ENCODE results near the gene GPS2. TPM values are rescaled to one million over a fixed set of nuclear protein-coding genes. Genes with fewer than 3 reads are reported as not detected.
A peak's percentile ranks its signal among the peaks of the same experiment; 100 is the strongest.

The GPS2 gene
- total and polyA plus RNA-seq, 7 experiments from 2014 or later: 72.6 to 145 (median 107) TPM

- Histone ChIP-seq H3K27me3 (ENCODE audit: control insufficient read depth in 2 of 2, insufficient read depth in 2 of 2, low read length in 2 of 2) (no peaks in the 10 kb centered on the region), H3K9me3 (ENCODE audit: control insufficient read depth in 2 of 3, low read length in 3 of 3) (no peaks in the 10 kb centered on the region), H3K36me3 (ENCODE audit: control insufficient read depth in 2 of 3, insufficient read depth in 3 of 3, low read length in 3 of 3) (peaks cover 0 to 19% (median 0%) of the 10 kb centered on the region in 3 experiments), H3K27ac (ENCODE audit: low read depth, low read length) (peak overlapping the region; percentile 88), H3K4me3 (ENCODE audit: low read length) (peak overlapping the region; percentile 95), H3K4me1 (ENCODE audit: control insufficient read depth in 2 of 2, insufficient read depth in 2 of 2, low read length in 2 of 2) (peaks cover 20 to 46% of the 10 kb centered on the region in 2 donors)
- ChIA-PET POLR2A (interaction anchor here (1.0 to 22.8 kb wide), 6 partner anchors 10 to 25 kb away, joined by 5 to 336 read pairs (median 12); partner anchors contain the start of genes EIF5A and GPS2), CTCF (interaction anchor here (1.4 to 2.8 kb wide), 2 partner anchors 14 to 25 kb away, joined by 5 to 11 read pairs; partner anchors contain the start of gene TMEM95)
- Mint-ChIP-seq H3K27me3 (no peaks in the 10 kb centered on the region), H3K4me3 (peak overlapping the region in 7 of 10 donors; percentile 89 to 100 (median 96)), H3K36me3 (peaks cover 0 to 6% (median 0%) of the 10 kb centered on the region in 5 donors), H3K9me3 (peaks cover 0 to 6% (median 0%) of the 10 kb centered on the region in 11 donors), H3K27ac (peak overlapping the region in 7 of 9 donors; percentile 8 to 99 (median 95)), H3K4me1 (peaks cover 39 to 72% (median 56%) of the 10 kb centered on the region in 7 donors)
- DNase-seq: no peak
- no peak for ATAC-seq
- intact Hi-C loops (cut with micrococcal nuclease): no loop called here
Measured at GRCh38 chr17:7330638-7331015, 15.5 kb upstream of the GPS2 start.

- Mint-ChIP-seq H3K36me3 (peaks cover 0 to 6% (median 0%) of the 10 kb centered on the region in 5 donors), H3K4me3 (peak overlapping the region; percentile 89 to 100 (median 96)), H3K27me3 (no peaks in the 10 kb centered on the region), H3K4me1 (peaks cover 34 to 67% (median 51%) of the 10 kb centered on the region in 7 donors), H3K27ac (peak overlapping the region; percentile 93 to 99 (median 97)), H3K9me3 (peaks cover 0 to 6% (median 0%) of the 10 kb centered on the region in 11 donors)
- H3K27me3 ChIP-seq (ENCODE audit: control insufficient read depth in 2 of 2, insufficient read depth in 2 of 2, low read length in 2 of 2): no peaks in the 10 kb centered on the region
- no peaks in the 10 kb centered on the region for H3K9me3 ChIP-seq (ENCODE audit: control insufficient read depth in 2 of 3, low read length in 3 of 3)
- peak; percentile 76 for ATAC-seq
- CTCF ChIA-PET: interaction anchor here (0.6 to 2.8 kb wide), 14 partner anchors 10 to 245 kb away, joined by 3 to 11 read pairs (median 4); partner anchors contain the start of gene TMEM95
- peak overlapping the region; percentile 88 for H3K27ac ChIP-seq (ENCODE audit: low read depth, low read length)
- DNase-seq: peak in 6 of 9 donors; percentile 60 to 87 (median 84)
- intact Hi-C loops (cut with micrococcal nuclease): loop anchor here (1.0 to 5.0 kb wide), 10 partner anchors 7 to 357 kb away; partner anchors contain the start of genes EIF5A (in 2 of the 2), GPS2 (in 2 of the 2), TMEM102 (in 2 of the 2) and PHF23 (in 1 of the 2)
- H3K4me1 ChIP-seq (ENCODE audit: control insufficient read depth in 2 of 2, insufficient read depth in 2 of 2, low read length in 2 of 2): peaks cover 15 to 41% of the 10 kb centered on the region in 2 donors
- POLR2A ChIA-PET: interaction anchor here (0.6 to 22.8 kb wide), 26 partner anchors 9 to 357 kb away, joined by 3 to 336 read pairs (median 6); partner anchors contain the start of genes EIF5A, GPS2, MPDU1 and POLR2A
- peak overlapping the region; percentile 95 for H3K4me3 ChIP-seq (ENCODE audit: low read length)
- peaks cover 0 to 24% (median 0%) of the 10 kb centered on the region in 3 experiments for H3K36me3 ChIP-seq (ENCODE audit: control insufficient read depth in 2 of 3, insufficient read depth in 3 of 3, low read length in 3 of 3)
Measured at GRCh38 chr17:7329997-7330637, 15.0 kb upstream of the GPS2 start.

GRCh38 chr17:7329374-7329996 lies 14.3 kb upstream of the GPS2 start:
- Histone ChIP-seq H3K4me1 (ENCODE audit: control insufficient read depth in 2 of 2, insufficient read depth in 2 of 2, low read length in 2 of 2) (peaks cover 15 to 36% of the 10 kb centered on the region in 2 donors), H3K27ac (ENCODE audit: low read depth, low read length) (peak overlapping the region; percentile 88), H3K9me3 (ENCODE audit: control insufficient read depth in 2 of 3, low read length in 3 of 3) (no peaks in the 10 kb centered on the region), H3K36me3 (ENCODE audit: control insufficient read depth in 2 of 3, insufficient read depth in 3 of 3, low read length in 3 of 3) (peaks cover 0 to 30% (median 0%) of the 10 kb centered on the region in 3 experiments), H3K27me3 (ENCODE audit: control insufficient read depth in 2 of 2, insufficient read depth in 2 of 2, low read length in 2 of 2) (no peaks in the 10 kb centered on the region), H3K4me3 (ENCODE audit: low read length) (peak overlapping the region; percentile 95)
- H3K27me3 Mint-ChIP-seq: no peaks in the 10 kb centered on the region
- intact Hi-C loops (cut with micrococcal nuclease): loop anchor here (1.0 to 5.0 kb wide), 10 partner anchors 8 to 358 kb away; partner anchors contain the start of genes EIF5A (in 2 of the 2), GPS2 (in 2 of the 2), TMEM102 (in 2 of the 2) and PHF23 (in 1 of the 2)
- peaks cover 0 to 6% (median 0%) of the 10 kb centered on the region in 11 donors for H3K9me3 Mint-ChIP-seq
- DNase-seq: peak; percentile 84 to 98 (median 98)
- CTCF ChIA-PET: interaction anchor here (0.6 to 2.8 kb wide), 14 partner anchors 9 to 246 kb away, joined by 3 to 11 read pairs (median 4); partner anchors contain the start of gene TMEM95
- POLR2A ChIA-PET: interaction anchor here (0.6 to 22.8 kb wide), 27 partner anchors 9 to 357 kb away, joined by 3 to 336 read pairs (median 5); partner anchors contain the start of genes EIF5A, GPS2, MPDU1 and POLR2A
- peak overlapping the region; percentile 89 to 100 (median 96) for H3K4me3 Mint-ChIP-seq
- ATAC-seq: peak; percentile 91
- H3K4me1 Mint-ChIP-seq: peaks cover 29 to 61% (median 44%) of the 10 kb centered on the region in 7 donors
- H3K36me3 Mint-ChIP-seq: peaks cover 0 to 6% (median 0%) of the 10 kb centered on the region in 5 donors
- H3K27ac Mint-ChIP-seq: peak overlapping the region; percentile 93 to 99 (median 97)

- peaks cover 23 to 63% (median 43%) of the 10 kb centered on the region in 7 donors for H3K4me1 Mint-ChIP-seq
- H3K4me3 ChIP-seq (ENCODE audit: low read length): peak within 1 kb of the TSS; percentile 95
- ATAC-seq: peak; percentile 63
- peak within 1 kb of the TSS; percentile 88 for H3K27ac ChIP-seq (ENCODE audit: low read depth, low read length)
- H3K4me1 ChIP-seq (ENCODE audit: control insufficient read depth in 2 of 2, insufficient read depth in 2 of 2, low read length in 2 of 2): peaks cover 15 to 33% of the 10 kb centered on the region in 2 donors
- no peaks in the 10 kb centered on the region for H3K9me3 ChIP-seq (ENCODE audit: control insufficient read depth in 2 of 3, low read length in 3 of 3)
- no peaks in the 10 kb centered on the region for H3K27me3 Mint-ChIP-seq
- H3K9me3 Mint-ChIP-seq: peaks cover 0 to 6% (median 0%) of the 10 kb centered on the region in 11 donors
- no peaks in the 10 kb centered on the region for H3K27me3 ChIP-seq (ENCODE audit: control insufficient read depth in 2 of 2, insufficient read depth in 2 of 2, low read length in 2 of 2)
- peak within 1 kb of the TSS; percentile 93 to 99 (median 97) for H3K27ac Mint-ChIP-seq
- peak within 1 kb of the TSS; percentile 89 to 100 (median 96) for H3K4me3 Mint-ChIP-seq
- H3K36me3 ChIP-seq (ENCODE audit: control insufficient read depth in 2 of 3, insufficient read depth in 3 of 3, low read length in 3 of 3): peaks cover 0 to 36% (median 0%) of the 10 kb centered on the region in 3 experiments
- DNase-seq: peak in 2 of 9 donors; percentile 37 to 39
- ChIA-PET CTCF (interaction anchor here (0.7 to 2.8 kb wide), 9 partner anchors 15 to 109 kb away, joined by 3 to 11 read pairs (median 4); partner anchors contain the start of genes ACADVL and TMEM95), POLR2A (interaction anchor here (0.6 to 22.8 kb wide), 20 partner anchors 8 to 358 kb away, joined by 3 to 336 read pairs (median 6); partner anchors contain the start of genes EIF5A, GPS2, SLC16A13 and TMEM102)
- intact Hi-C loops (cut with micrococcal nuclease): loop anchor here (1.0 to 5.0 kb wide), 10 partner anchors 8 to 358 kb away; partner anchors contain the start of genes EIF5A (in 2 of the 2), GPS2 (in 2 of the 2), TMEM102 (in 2 of the 2) and PHF23 (in 1 of the 2)
- peaks cover 0 to 6% (median 0%) of the 10 kb centered on the region in 5 donors for H3K36me3 Mint-ChIP-seq
Measured at GRCh38 chr17:7328840-7329373, 13.7 kb upstream of the GPS2 start, which contains the start of gene NEURL4. Gene NEURL4, minus strand, starts transcription at chr17:7329335. Its CDS starts 23 bp downstream, at chr17:7329312.

- Histone ChIP-seq H3K27ac (ENCODE audit: low read depth, low read length) (peak overlapping the region; percentile 88), H3K36me3 (ENCODE audit: control insufficient read depth in 2 of 3, insufficient read depth in 3 of 3, low read length in 3 of 3) (peaks cover 1 to 45% (median 7%) of the 10 kb centered on the region in 3 experiments), H3K4me3 (ENCODE audit: low read length) (no peak overlapping the region), H3K27me3 (ENCODE audit: control insufficient read depth in 2 of 2, insufficient read depth in 2 of 2, low read length in 2 of 2) (no peaks in the 10 kb centered on the region), H3K4me1 (ENCODE audit: control insufficient read depth in 2 of 2, insufficient read depth in 2 of 2, low read length in 2 of 2) (peaks cover 15 to 27% of the 10 kb centered on the region in 2 donors), H3K9me3 (ENCODE audit: control insufficient read depth in 2 of 3, low read length in 3 of 3) (no peaks in the 10 kb centered on the region)
- ChIA-PET POLR2A (interaction anchor here (1.6 to 22.8 kb wide), 4 partner anchors 9 to 23 kb away, joined by 9 to 336 read pairs (median 13); partner anchors contain the start of genes ACAP1, EIF5A and GPS2), CTCF (interaction anchor here (1.9 to 2.8 kb wide), 4 partner anchors 8 to 108 kb away, joined by 5 to 16 read pairs (median 11); partner anchors contain the start of genes ACAP1 and TMEM95)
- Mint-ChIP-seq H3K4me1 (peaks cover 18 to 61% (median 38%) of the 10 kb centered on the region in 7 donors), H3K27ac (peak overlapping the region; percentile 78 to 99 (median 95)), H3K9me3 (peaks cover 0 to 6% (median 0%) of the 10 kb centered on the region in 11 donors), H3K27me3 (no peaks in the 10 kb centered on the region), H3K4me3 (peak overlapping the region; percentile 67 to 100 (median 90)), H3K36me3 (peaks cover 0 to 7% (median 3%) of the 10 kb centered on the region in 5 donors)
- no peak for DNase-seq
- intact Hi-C loops (cut with micrococcal nuclease): loop anchor here (2.0 to 5.0 kb wide), 2 partner anchors 23 to 359 kb away; partner anchors contain the start of genes TP53 (in 1 of the 2) and WRAP53 (in 1 of the 2)
- no peak for ATAC-seq
Measured at GRCh38 chr17:7328009-7328408, 12.8 kb upstream of the GPS2 start.

Measured in naive thymus-derived CD4-positive, alpha-beta T cell (primary cell).